ENCODE results near the gene SYTL1.
A peak's percentile ranks its signal among the peaks of the same experiment; 100 is the strongest.

SYTL1 gene

DNA sequence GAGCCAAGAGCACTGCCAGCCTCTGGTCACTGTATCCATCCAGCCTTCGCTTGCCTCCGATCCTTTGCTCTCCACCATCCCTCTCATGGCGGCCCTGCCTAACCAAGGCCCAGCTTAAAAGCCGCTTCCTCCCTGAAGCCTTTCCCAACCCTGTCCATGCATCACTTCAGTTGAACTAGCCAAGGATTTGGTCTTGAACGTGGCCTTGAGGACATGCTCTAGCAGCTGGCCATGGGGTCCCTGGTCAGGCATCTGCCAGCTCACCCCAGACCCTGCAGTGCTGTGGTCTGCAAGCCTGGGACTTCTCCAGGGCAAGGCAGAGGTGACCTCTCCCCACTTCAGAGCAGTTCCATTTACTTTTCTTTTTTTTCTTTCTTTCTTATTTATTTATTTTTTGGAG lies 5.1 kb upstream of the SYTL1 start:
- Histone ChIP-seq H3K4me3 (ENCODE audit: low read depth in 1 of 2, low read length in 2 of 2) (no peak overlapping the region), H3K4me1 (ENCODE audit: control insufficient read depth in 1 of 2, insufficient read depth in 2 of 2, low read length in 2 of 2) (peaks cover 0 to 3% of the 10 kb centered on the region in 2 donors), H3K27me3 (ENCODE audit: low read depth, low read length) (no peaks in the 10 kb centered on the region), H3K9me3 (ENCODE audit: control insufficient read depth in 1 of 2, low read length in 2 of 2) (no peaks in the 10 kb centered on the region), H3K27ac (ENCODE audit: low read length) (no peak overlapping the region), H3K36me3 (ENCODE audit: control insufficient read depth in 1 of 2, insufficient read depth in 2 of 2, low read length in 2 of 2) (peaks cover 13 to 58% of the 10 kb centered on the region in 2 donors)

DNA sequence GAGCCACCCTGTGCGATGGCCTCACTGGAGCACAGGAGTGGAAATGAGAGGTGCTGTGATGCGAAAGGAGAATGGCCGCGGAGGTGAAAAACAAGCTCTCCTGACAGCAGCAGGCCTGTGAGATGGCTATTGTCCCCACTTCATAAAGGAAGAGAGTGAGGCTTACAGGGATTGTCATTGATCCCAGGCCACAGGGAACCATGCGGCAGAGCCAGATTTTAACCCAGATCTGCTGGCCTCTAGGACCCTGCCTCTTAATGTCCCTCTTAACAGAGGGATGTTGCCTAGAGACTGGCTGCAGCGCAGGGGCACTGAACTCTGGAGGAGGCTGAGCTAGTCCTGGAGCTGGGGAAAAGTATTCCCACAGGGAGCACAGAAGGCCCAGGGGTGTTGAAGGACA lies 3.1 kb upstream of the SYTL1 start:
- H3K36me3 ChIP-seq (ENCODE audit: control insufficient read depth in 1 of 2, insufficient read depth in 2 of 2, low read length in 2 of 2), result peaks cover 13 to 39% of the 10 kb centered on the region in 2 donors
- H3K27ac ChIP-seq (ENCODE audit: low read length), result no peak overlapping the region
- no peaks in the 10 kb centered on the region for H3K4me1 ChIP-seq (ENCODE audit: control insufficient read depth in 1 of 2, insufficient read depth in 2 of 2, low read length in 2 of 2)
- no peak overlapping the region for H3K4me3 ChIP-seq (ENCODE audit: low read depth in 1 of 2, low read length in 2 of 2)
- no peaks in the 10 kb centered on the region for H3K9me3 ChIP-seq (ENCODE audit: control insufficient read depth in 1 of 2, low read length in 2 of 2)
- H3K27me3 ChIP-seq (ENCODE audit: low read depth, low read length), result no peaks in the 10 kb centered on the region

DNA sequence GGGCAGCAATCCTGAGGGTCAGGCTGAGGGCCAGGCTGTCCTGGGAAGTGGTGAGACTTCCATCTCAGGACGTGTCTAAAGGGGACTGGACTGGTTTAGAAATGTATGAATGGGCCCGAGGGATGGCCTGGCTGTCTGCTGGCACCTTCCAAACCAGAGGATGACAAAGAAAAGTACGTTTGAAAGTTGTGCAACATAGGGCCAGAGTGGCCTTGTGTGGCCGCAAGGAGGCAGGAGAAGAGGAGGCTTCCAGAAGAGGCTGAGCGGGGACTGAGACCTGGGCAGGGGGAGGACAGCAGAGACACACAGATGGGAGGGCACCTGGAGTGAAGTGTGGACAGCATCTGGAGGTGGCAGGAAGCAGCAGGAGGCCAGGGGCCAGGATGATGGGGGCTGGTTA lies 2.6 kb upstream of the SYTL1 start:
- Histone ChIP-seq H3K27ac (ENCODE audit: low read length) (no peak overlapping the region), H3K27me3 (ENCODE audit: low read depth, low read length) (no peaks in the 10 kb centered on the region), H3K9me3 (ENCODE audit: control insufficient read depth in 1 of 2, low read length in 2 of 2) (no peaks in the 10 kb centered on the region), H3K36me3 (ENCODE audit: control insufficient read depth in 1 of 2, insufficient read depth in 2 of 2, low read length in 2 of 2) (peaks cover 10 to 34% of the 10 kb centered on the region in 2 donors), H3K4me3 (ENCODE audit: low read depth in 1 of 2, low read length in 2 of 2) (no peak overlapping the region), H3K4me1 (ENCODE audit: control insufficient read depth in 1 of 2, insufficient read depth in 2 of 2, low read length in 2 of 2) (no peaks in the 10 kb centered on the region)

DNA sequence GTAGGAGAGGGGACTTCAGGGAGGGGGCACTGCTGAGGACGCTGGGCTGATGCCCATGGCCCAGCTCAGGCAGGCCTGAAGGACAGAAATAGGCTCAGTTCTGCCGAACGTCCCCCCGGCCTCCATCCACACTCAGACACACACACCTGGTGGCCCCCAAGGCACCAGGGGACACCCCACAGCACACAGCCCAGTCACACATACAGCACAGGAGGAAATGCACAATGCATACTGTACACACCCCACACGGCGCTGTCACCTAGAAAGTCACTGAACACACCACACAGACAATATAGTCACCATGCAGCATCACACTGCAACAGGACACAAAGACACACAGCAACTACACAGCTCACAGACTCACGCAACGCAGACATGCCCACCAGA lies 562 bp downstream of the SYTL1 start:
- Histone ChIP-seq H3K4me1 (ENCODE audit: control insufficient read depth in 1 of 2, insufficient read depth in 2 of 2, low read length in 2 of 2) (no peaks in the 10 kb centered on the region), H3K9me3 (ENCODE audit: control insufficient read depth in 1 of 2, low read length in 2 of 2) (no peaks in the 10 kb centered on the region), H3K27me3 (ENCODE audit: low read depth, low read length) (no peaks in the 10 kb centered on the region), H3K4me3 (ENCODE audit: low read depth in 1 of 2, low read length in 2 of 2) (peak overlapping the region; percentile 40 to 60), H3K27ac (ENCODE audit: low read length) (peak overlapping the region; percentile 39), H3K36me3 (ENCODE audit: control insufficient read depth in 1 of 2, insufficient read depth in 2 of 2, low read length in 2 of 2) (peaks cover 0 to 4% of the 10 kb centered on the region in 2 donors)

DNA sequence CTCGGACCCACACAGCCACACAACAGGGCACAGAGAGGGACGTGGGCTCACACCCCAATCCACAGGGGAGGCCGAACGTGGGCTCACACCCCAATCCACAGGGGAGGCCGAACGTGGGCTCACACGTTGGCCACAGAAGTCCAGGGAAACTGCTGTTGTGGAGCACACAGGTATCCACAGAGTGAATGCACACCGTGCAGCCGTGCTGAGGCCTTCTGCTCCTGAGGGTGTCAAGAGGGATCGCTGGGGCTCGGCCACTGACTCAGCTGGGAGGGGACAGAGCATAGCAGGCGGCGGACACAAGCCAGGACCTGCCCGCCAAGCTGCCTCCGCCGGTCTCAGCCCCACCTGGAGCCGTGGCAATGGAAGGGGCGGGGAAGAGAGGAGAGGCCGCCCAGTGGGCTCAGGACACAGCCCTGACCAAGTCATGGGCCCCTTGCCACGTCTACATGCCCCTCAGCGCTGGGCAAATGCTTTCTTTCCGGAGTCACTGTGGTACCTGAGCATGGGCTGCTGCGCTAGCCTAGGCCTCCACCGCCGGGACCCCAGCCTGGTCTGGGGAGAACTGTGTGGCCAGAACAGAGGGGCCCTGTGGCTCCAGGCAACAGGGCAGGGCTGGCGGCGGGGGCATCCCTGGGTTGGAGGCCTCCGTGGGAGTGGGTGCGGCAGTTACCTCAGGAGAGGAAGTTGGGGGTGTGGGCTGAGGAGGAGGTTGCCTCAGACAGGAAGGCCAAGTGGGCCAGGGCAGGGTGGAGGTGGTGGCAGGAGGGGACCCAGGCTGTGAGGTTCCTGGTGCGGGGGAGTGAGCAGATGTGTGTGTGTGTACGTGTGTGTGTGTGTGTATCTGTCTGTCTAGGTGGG lies 1.2 kb downstream of the SYTL1 start:
- no peaks in the 10 kb centered on the region for H3K27me3 ChIP-seq (ENCODE audit: low read depth, low read length)
- H3K36me3 ChIP-seq (ENCODE audit: control insufficient read depth in 1 of 2, insufficient read depth in 2 of 2, low read length in 2 of 2), result peaks cover 0 to 4% of the 10 kb centered on the region in 2 donors
- no peak overlapping the region for H3K27ac ChIP-seq (ENCODE audit: low read length)
- H3K4me3 ChIP-seq (ENCODE audit: low read depth in 1 of 2, low read length in 2 of 2), result peak overlapping the region in 1 of 2 donors; percentile 60
- no peaks in the 10 kb centered on the region for H3K9me3 ChIP-seq (ENCODE audit: control insufficient read depth in 1 of 2, low read length in 2 of 2)
- no peaks in the 10 kb centered on the region for H3K4me1 ChIP-seq (ENCODE audit: control insufficient read depth in 1 of 2, insufficient read depth in 2 of 2, low read length in 2 of 2)

DNA sequence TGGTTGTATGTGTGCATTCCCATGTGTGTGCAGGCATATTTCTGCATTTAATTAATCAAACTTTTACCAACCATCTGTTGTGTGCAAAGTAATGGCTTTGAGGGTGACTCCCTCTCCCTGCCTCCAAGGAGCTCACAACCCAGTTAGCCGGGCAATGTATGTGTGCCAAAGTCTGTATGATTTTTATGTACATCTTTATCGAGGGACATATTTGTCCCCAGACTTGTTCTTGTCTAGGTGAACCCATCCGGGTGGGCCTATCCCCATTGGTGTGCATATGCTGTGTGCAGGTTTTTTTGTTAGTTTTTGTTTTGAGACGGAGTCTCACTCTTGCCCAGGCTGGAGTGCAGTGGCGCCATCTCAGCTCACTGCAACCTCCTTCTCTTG lies 1.8 kb downstream of the SYTL1 start:
- Histone ChIP-seq H3K27ac (ENCODE audit: low read length) (no peak overlapping the region), H3K4me1 (ENCODE audit: control insufficient read depth in 1 of 2, insufficient read depth in 2 of 2, low read length in 2 of 2) (no peaks in the 10 kb centered on the region), H3K9me3 (ENCODE audit: control insufficient read depth in 1 of 2, low read length in 2 of 2) (no peaks in the 10 kb centered on the region), H3K4me3 (ENCODE audit: low read depth in 1 of 2, low read length in 2 of 2) (no peak overlapping the region), H3K36me3 (ENCODE audit: control insufficient read depth in 1 of 2, insufficient read depth in 2 of 2, low read length in 2 of 2) (peaks cover 0 to 2% of the 10 kb centered on the region in 2 donors), H3K27me3 (ENCODE audit: low read depth, low read length) (no peaks in the 10 kb centered on the region)

DNA sequence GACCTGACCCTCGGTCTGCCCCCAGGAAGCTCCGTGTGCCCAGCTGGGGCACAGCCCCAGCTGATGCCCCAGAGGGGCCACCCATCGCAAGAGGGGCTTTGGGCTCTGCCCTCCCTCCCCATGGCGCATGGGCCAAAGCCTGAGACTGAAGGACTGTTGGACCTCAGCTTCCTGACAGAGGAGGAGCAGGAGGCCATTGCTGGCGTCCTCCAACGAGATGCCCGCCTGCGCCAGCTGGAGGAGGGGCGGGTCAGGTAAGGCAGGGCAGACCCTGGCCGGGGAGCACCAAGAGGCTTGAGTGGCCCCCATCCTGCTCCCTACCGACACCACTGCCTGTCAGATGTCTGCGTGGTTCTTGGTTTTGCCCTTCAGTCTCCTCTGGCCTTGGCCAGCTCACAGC lies 3.5 kb downstream of the SYTL1 start:
- no peaks in the 10 kb centered on the region for H3K27me3 ChIP-seq (ENCODE audit: low read depth, low read length)
- no peaks in the 10 kb centered on the region for H3K36me3 ChIP-seq (ENCODE audit: control insufficient read depth in 1 of 2, insufficient read depth in 2 of 2, low read length in 2 of 2)
- H3K4me1 ChIP-seq (ENCODE audit: control insufficient read depth in 1 of 2, insufficient read depth in 2 of 2, low read length in 2 of 2), result peaks cover 2 to 13% of the 10 kb centered on the region in 2 donors
- no peak overlapping the region for H3K4me3 ChIP-seq (ENCODE audit: low read depth in 1 of 2, low read length in 2 of 2)
- H3K27ac ChIP-seq (ENCODE audit: low read length), result no peak overlapping the region
- H3K9me3 ChIP-seq (ENCODE audit: control insufficient read depth in 1 of 2, low read length in 2 of 2), result no peaks in the 10 kb centered on the region

DNA sequence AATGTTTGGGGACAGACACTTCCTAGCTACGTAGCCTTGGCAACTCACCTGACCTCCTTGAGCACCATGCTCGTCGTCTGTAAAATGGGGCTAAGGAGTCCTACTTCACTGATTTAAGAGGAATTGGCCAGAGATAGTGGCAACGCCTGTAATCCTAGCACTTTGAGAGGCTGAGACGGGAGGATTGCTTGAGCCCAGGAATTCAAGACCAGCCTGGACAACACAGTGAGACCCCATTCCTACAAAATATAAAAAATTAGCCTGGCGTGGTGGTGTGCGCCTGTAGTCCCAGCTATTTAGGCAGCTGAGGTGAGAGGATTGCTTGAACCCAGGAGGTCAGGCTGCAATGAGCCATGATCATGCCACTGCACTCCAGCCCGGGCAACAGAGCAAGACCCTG lies 4.5 kb downstream of the SYTL1 start:
- H3K27me3 ChIP-seq (ENCODE audit: low read depth, low read length), result peaks cover 2% of the 10 kb centered on the region
- no peaks in the 10 kb centered on the region for H3K9me3 ChIP-seq (ENCODE audit: control insufficient read depth in 1 of 2, low read length in 2 of 2)
- no peak overlapping the region for H3K27ac ChIP-seq (ENCODE audit: low read length)
- no peak overlapping the region for H3K4me3 ChIP-seq (ENCODE audit: low read depth in 1 of 2, low read length in 2 of 2)
- H3K36me3 ChIP-seq (ENCODE audit: control insufficient read depth in 1 of 2, insufficient read depth in 2 of 2, low read length in 2 of 2), result no peaks in the 10 kb centered on the region
- H3K4me1 ChIP-seq (ENCODE audit: control insufficient read depth in 1 of 2, insufficient read depth in 2 of 2, low read length in 2 of 2), result peaks cover 2 to 23% of the 10 kb centered on the region in 2 donors

DNA sequence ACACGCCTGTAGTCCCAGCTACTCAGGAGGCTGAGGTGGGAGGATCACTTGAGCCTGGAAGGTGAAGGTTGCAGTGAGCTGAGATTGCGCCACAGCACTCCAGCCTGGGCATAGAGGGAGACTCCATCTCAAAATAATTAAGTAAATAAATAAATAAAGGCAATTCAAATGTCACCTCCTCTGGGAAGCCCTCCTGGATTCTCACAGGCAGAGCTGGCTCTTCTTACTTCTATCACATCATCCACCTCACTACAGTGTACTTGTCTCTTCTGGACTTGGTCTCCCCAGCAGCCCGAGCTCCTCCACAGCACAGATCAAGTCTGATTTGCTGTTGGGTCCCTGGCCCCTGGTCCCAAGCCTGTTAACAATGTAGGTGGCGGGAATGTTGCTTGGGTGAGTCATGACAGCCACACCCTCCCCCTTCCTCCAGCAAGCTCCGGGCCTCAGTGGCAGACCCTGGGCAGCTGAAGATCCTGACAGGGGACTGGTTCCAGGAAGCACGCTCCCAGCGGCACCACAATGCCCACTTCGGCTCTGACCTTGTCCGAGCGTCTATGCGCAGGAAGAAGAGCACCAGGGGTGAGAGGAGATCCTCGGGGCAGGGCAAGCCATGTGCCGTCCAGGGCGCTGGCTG lies 5.3 kb downstream of the SYTL1 start:
- peaks cover 2 to 23% of the 10 kb centered on the region in 2 donors for H3K4me1 ChIP-seq (ENCODE audit: control insufficient read depth in 1 of 2, insufficient read depth in 2 of 2, low read length in 2 of 2)
- no peak overlapping the region for H3K27ac ChIP-seq (ENCODE audit: low read length)
- no peaks in the 10 kb centered on the region for H3K36me3 ChIP-seq (ENCODE audit: control insufficient read depth in 1 of 2, insufficient read depth in 2 of 2, low read length in 2 of 2)
- no peaks in the 10 kb centered on the region for H3K9me3 ChIP-seq (ENCODE audit: control insufficient read depth in 1 of 2, low read length in 2 of 2)
- H3K4me3 ChIP-seq (ENCODE audit: low read depth in 1 of 2, low read length in 2 of 2), result no peak overlapping the region
- H3K27me3 ChIP-seq (ENCODE audit: low read depth, low read length), result peaks cover 2% of the 10 kb centered on the region

DNA sequence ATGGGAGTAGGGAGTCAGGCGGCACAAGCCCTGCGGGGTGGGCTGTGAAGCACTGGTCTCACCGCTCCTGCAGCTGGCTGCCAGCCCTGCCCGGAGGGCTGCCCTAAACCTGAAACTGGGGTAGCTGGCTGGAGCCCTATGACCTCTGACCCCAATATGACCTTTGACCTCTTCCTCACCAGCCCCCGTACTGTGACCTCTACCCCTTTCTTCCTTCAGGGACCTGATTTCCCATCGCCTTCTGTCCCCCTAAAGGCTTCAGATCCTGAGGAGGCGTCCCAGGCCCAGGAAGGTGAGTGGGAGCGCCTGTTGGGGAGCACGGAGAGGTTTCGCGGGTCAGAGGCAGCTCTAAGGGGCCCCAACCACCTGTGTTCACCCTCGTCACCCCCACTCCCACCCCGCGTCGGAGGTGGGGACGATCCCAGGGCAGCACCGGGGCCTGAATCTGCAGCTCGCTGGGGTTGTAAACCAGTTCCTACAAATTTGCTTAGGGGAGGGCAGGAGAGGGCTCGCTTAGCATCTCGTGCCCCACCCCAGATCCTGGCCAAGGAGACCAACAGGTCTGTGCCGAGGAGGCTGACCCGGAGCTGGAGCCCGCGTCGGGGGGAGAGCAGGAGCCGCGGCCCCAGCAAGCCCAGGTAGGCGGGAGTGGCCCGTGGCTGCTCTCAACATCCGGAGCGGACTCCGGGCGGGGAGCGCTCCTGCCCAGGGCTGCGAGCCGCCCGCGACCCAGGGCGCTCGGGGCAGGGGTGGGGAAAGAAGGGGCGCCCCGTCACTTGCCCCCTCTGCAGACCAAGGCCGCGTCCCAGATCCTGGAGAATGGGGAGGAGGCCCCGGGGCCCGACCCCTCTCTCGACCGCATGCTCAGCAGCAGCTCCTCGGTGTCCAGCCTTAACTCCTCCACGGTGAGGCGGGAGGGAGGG lies 7.3 kb downstream of the SYTL1 start:
- Histone ChIP-seq H3K27ac (ENCODE audit: low read length) (no peak overlapping the region), H3K4me3 (ENCODE audit: low read depth in 1 of 2, low read length in 2 of 2) (peak overlapping the region; percentile 11 to 66), H3K4me1 (ENCODE audit: control insufficient read depth in 1 of 2, insufficient read depth in 2 of 2, low read length in 2 of 2) (peaks cover 2 to 23% of the 10 kb centered on the region in 2 donors), H3K27me3 (ENCODE audit: low read depth, low read length) (peaks cover 2% of the 10 kb centered on the region), H3K36me3 (ENCODE audit: control insufficient read depth in 1 of 2, insufficient read depth in 2 of 2, low read length in 2 of 2) (peaks cover 0 to 12% of the 10 kb centered on the region in 2 donors), H3K9me3 (ENCODE audit: control insufficient read depth in 1 of 2, low read length in 2 of 2) (no peaks in the 10 kb centered on the region)

Data from muscle layer of duodenum (tissue), 2 donors.